H1 (cell line): ENCODE measurements around the gene ZNF407.

ENCODE experiments used
- EP300 ChIP-seq, 2 experiments: IDR thresholded peaks; 1 replicate in 1 of 2; 2 replicates in 1 of 2; pipeline ENCODE4 v1.6.1; 2011 to 2012; ENCODE audit warnings: low read depth in 2 of 2, low read length in 2 of 2, mild to moderate bottlenecking in 2 of 2, borderline replicate concordance in 1 of 2, inconsistent platforms in 1 of 2, moderate library complexity in 1 of 2
- RBBP5 ChIP-seq: IDR thresholded peaks from 2 replicates; pipeline ENCODE4 v1.7.1; 2012; ENCODE audit warnings: low read depth, mild to moderate bottlenecking, inconsistent platforms, low read length, moderate library complexity, borderline replicate concordance
- TEAD4 ChIP-seq: IDR thresholded peaks from 2 replicates; pipeline ENCODE4 v1.6.1; 2012; ENCODE audit warnings: low read depth, low read length, inconsistent platforms, mixed read lengths

DNA sequence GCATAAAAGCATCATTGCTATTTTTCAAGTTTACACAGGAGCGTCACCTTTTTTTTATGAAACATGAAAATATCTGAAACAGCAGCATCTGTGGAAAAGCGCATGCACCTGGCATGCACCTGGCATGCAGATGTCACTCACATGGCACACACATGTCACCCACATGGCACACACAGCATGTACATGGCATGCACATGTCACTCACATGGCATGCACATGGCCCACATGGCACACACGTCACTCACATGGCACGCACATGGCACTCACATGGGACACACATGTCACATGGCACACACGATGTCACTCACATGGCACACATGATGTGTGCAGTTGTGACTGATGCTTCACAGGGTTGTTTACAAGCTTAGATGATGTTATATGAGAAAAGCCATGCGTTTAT lies 188.0 kb downstream of the ZNF407 start:
- no peak for TF ChIP-seq EP300 (IDR thresholded peaks at IDR 0.05; ENCODE audit: borderline replicate concordance in 1 of 2, low read depth in 2 of 2, low read length in 2 of 2)
- no peak for TF ChIP-seq RBBP5
- TF ChIP-seq TEAD4 = no peak
